GM12873 (cell line): ENCODE measurements around the gene PDGFC.

Experiments used
- TF ChIP-seq, protein P1 (sequence below): IDR thresholded peaks from 2 replicates; pipeline ENCODE4 v1.5.1; 2012; ENCODE audit warnings: low read depth, mild to moderate bottlenecking, moderate library complexity, low read length, control low read depth; ENCODE audit not compliant: insufficient read depth; ENCODE audit errors: missing control alignments

The PDGFC gene

DNA sequence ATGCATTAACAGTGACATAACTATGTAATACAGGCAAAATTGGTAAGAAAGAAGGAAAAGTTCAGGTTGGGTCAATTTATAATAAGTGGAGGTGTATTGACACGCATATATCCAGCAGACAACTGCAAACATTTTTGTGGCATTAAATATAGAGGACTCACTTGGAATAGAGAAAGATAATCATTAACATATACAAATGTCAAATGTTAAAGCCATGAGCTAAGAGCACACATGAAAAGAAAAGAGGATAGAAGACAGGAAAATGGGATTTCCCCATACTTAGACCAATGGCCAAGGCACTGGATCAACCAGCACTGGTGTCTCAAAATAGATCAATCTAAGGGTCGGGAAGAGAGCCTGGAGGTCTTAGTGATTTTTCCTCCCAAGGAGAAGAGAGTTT lies 187.6 kb downstream of the PDGFC start:
- TF ChIP-seq, protein P1, sequence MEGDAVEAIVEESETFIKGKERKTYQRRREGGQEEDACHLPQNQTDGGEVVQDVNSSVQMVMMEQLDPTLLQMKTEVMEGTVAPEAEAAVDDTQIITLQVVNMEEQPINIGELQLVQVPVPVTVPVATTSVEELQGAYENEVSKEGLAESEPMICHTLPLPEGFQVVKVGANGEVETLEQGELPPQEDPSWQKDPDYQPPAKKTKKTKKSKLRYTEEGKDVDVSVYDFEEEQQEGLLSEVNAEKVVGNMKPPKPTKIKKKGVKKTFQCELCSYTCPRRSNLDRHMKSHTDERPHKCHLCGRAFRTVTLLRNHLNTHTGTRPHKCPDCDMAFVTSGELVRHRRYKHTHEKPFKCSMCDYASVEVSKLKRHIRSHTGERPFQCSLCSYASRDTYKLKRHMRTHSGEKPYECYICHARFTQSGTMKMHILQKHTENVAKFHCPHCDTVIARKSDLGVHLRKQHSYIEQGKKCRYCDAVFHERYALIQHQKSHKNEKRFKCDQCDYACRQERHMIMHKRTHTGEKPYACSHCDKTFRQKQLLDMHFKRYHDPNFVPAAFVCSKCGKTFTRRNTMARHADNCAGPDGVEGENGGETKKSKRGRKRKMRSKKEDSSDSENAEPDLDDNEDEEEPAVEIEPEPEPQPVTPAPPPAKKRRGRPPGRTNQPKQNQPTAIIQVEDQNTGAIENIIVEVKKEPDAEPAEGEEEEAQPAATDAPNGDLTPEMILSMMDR = no peak

DNA sequence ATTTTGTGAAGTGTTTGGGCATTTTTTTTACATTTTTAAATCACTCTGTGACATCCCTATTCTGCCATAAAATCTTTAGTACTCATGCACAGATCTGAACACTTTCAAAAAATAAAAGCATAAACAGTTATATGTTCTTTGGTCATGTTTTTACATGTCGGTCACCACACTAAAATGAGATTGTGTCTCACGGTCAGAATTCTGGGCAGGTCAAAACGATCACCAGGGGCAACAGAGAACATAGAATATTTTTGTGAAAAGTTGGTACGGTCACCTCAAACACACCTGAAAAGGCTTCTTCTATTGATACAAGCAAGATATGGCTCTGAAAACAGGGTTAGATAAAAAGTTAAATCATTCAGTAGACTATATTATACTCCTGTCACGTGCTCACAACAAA lies 189.1 kb downstream of the PDGFC start:
- TF ChIP-seq, protein P1 = no peak

GRCh38 chr4:156781852-156782251 lies 189.7 kb downstream of the PDGFC start:
- TF ChIP-seq, protein P1 = no peak

GRCh38 chr4:156779774-156780173 lies 191.8 kb downstream of the PDGFC start:
- TF ChIP-seq, protein P1 = no peak

DNA sequence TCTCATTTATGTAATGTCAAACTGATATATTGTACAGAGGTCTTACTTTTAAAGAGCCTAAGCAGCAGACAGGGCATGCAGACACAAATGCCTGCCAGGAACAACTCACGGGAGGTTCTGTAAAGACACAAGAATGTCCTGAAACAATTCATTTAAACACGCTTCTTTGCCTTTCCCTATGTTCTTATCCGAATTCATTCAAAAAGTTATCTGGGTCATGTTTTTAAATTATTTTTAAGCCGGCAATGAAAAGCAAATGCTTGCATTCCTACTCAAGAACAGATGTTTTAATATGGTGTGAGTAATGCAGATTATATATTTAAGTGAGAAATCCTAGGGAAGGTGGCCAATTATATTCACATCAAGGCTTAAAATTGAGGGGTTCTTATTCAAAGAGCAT lies 192.6 kb downstream of the PDGFC start:
- TF ChIP-seq, protein P1 = no peak

DNA sequence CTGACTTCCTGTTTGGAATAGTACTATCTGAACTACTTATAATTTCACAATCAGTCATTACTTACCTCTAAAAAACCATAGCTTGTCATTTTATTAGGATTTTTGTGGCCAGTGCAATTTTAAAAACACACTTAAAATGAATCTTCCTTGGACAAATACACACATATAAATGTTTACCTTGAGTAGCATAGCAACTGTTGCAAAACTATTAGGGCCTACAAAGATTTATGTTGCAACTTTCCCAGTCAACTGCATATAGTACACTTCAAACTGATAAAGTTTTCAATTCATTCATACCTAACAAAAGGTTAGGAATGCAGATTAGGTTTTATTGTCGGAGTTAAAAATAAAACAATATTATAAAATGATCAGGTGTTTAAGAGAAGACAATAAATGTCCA lies 193.0 kb downstream of the PDGFC start:
- TF ChIP-seq, protein P1 = no peak

- TF ChIP-seq, protein P1 = no peak
Measured at GRCh38 chr4:156778093-156778492, 193.5 kb downstream of the PDGFC start.
